Endodermal cell (in vitro differentiated cells): ENCODE data around the gene RAB3C. TPM values are rescaled to one million over a fixed set of nuclear protein-coding genes. Genes with fewer than 3 reads are reported as not detected.

Source experiments
- DNase-seq: peaks from one replicate; pipeline ENCODE4 v3.0.0-alpha.2; 2017
- H3K27ac ChIP-seq: 2 replicates; pipeline ENCODE4 v1.5.1; 2013; ENCODE audit warnings: mild to moderate bottlenecking, low read depth, low read length, moderate library complexity
- H3K27me3 ChIP-seq: 2 replicates; pipeline ENCODE4 v1.6.1; 2013; ENCODE audit warnings: mild to moderate bottlenecking, low read length, moderate library complexity; ENCODE audit not compliant: insufficient read depth, control insufficient read depth, poor library complexity, severe bottlenecking
- H3K36me3 ChIP-seq: 2 replicates; pipeline ENCODE4 v1.7.0; 2013; ENCODE audit warnings: mild to moderate bottlenecking, low read length, moderate library complexity; ENCODE audit not compliant: control insufficient read depth, insufficient read depth
- H3K4me1 ChIP-seq: one replicate; pipeline ENCODE4 v1.7.0; 2013; ENCODE audit warnings: low read length; ENCODE audit not compliant: control insufficient read depth, insufficient read depth
- H3K4me3 ChIP-seq: 2 replicates; pipeline ENCODE4 v1.5.1; 2013; ENCODE audit warnings: mild to moderate bottlenecking, low read length, moderate library complexity
- H3K9ac ChIP-seq: 2 replicates; pipeline ENCODE4 v1.6.1; 2013; ENCODE audit warnings: mild to moderate bottlenecking, low read length, moderate library complexity; ENCODE audit not compliant: poor library complexity, severe bottlenecking; ENCODE audit errors: extremely low read depth
- H3K9me3 ChIP-seq: 2 replicates; pipeline ENCODE4 v1.6.1; 2013; ENCODE audit warnings: mild to moderate bottlenecking, low read length, moderate library complexity; ENCODE audit not compliant: control insufficient read depth
- H3K27ac Mint-ChIP-seq: 2 replicates; pipeline ENCODE4 v1.8.0; 2020; ENCODE audit warnings: mixed read lengths
- H3K27me3 Mint-ChIP-seq: 2 replicates; pipeline ENCODE4 v1.8.0; 2021; ENCODE audit warnings: mild to moderate bottlenecking, mixed read lengths; ENCODE audit not compliant: insufficient read depth
- H3K36me3 Mint-ChIP-seq: 2 replicates; pipeline ENCODE4 v1.8.0; 2020; ENCODE audit warnings: low read depth, mixed read lengths
- H3K4me1 Mint-ChIP-seq: 2 replicates; pipeline ENCODE4 v1.8.0; 2020; ENCODE audit warnings: mixed read lengths
- H3K4me3 Mint-ChIP-seq: 2 replicates; pipeline ENCODE4 v1.8.0; 2020; ENCODE audit warnings: mild to moderate bottlenecking, moderate library complexity, mixed read lengths
- H3K9me3 Mint-ChIP-seq: 2 replicates; pipeline ENCODE4 v1.8.0; 2020; ENCODE audit warnings: mild to moderate bottlenecking, mixed read lengths
- CTCF ChIP-seq: fragments of 200-600 bp; sonication (generic); conservative IDR thresholded peaks from 2 replicates; pipeline ENCODE4 v1.5.0; 2021; ENCODE audit warnings: antibody characterized with exemption, mild to moderate bottlenecking
- WGBS, 2 experiments: methylation state at CpG; one replicate each; pipeline versions ENCODE4 v1.1.5 to v1.1.7; 2013; ENCODE audit warnings: missing lambda C conversion rate in 2 of 2, mixed read lengths in 1 of 2; ENCODE audit not compliant: insufficient coverage in 1 of 2, insufficient read length in 1 of 2; 5-methylcytosine and 5-hydroxymethylcytosine counted together
- total RNA-seq, 2 donors: library from RNA; stranded (reverse); fragmentation: NEBNext Ultra II Directional in 1 of 2; extraction: Animal tissue kit (Norgen Biotek cat#: 25700) in 1 of 2; gene quantifications; 2 replicates in 1 of 2; 3 replicates in 1 of 2; pipeline ENCODE4 v1.2.1, GENCODE V29; 2021

The RAB3C gene
- total RNA-seq, 2 donors from 2014 or later = 5.8 to 15.1 TPM

- H3K36me3 ChIP-seq = no peaks in the 10 kb centered on the region
- Mint-ChIP-seq H3K4me1 (no peaks in the 10 kb centered on the region), H3K9me3 (no peaks in the 10 kb centered on the region), H3K27me3 (peaks cover 34% of the 10 kb centered on the region), H3K36me3 (no peaks in the 10 kb centered on the region), H3K4me3 (no peak overlapping the region), H3K27ac (no peak overlapping the region)
- no peak overlapping the region for H3K9ac ChIP-seq
- no peak overlapping the region for H3K27ac ChIP-seq
- no peak for DNase-seq
- WGBS, 2 experiments = 93 to 97% methylated on average over 18 to 21 of the region's 21 CpGs
- H3K27me3 ChIP-seq = no peaks in the 10 kb centered on the region
- no peaks in the 10 kb centered on the region for H3K9me3 ChIP-seq
- no peak for TF ChIP-seq CTCF
- H3K4me1 ChIP-seq = no peaks in the 10 kb centered on the region
- H3K4me3 ChIP-seq = no peak overlapping the region
Observed at GRCh38 chr5:58786711-58787303, 203.9 kb downstream of the RAB3C start.

- Histone ChIP-seq H3K27ac (peak overlapping the region; percentile 62), H3K9me3 (no peaks in the 10 kb centered on the region), H3K4me1 (no peaks in the 10 kb centered on the region), H3K27me3 (no peaks in the 10 kb centered on the region), H3K4me3 (no peak overlapping the region), H3K36me3 (no peaks in the 10 kb centered on the region), H3K9ac (no peak overlapping the region)
- WGBS, 2 experiments = 41 to 59% methylated on average over 3 of the region's 3 CpGs
- Mint-ChIP-seq H3K4me3 (no peak overlapping the region), H3K36me3 (no peaks in the 10 kb centered on the region), H3K27ac (no peak overlapping the region), H3K27me3 (peaks cover 34% of the 10 kb centered on the region), H3K4me1 (no peaks in the 10 kb centered on the region), H3K9me3 (no peaks in the 10 kb centered on the region)
- no peak for DNase-seq
- no peak for TF ChIP-seq CTCF
Observed at GRCh38 chr5:58787987-58788386, 205.1 kb downstream of the RAB3C start.

- peaks cover 3% of the 10 kb centered on the region for H3K27me3 Mint-ChIP-seq
- no peak for DNase-seq
Observed at GRCh38 chr5:58793888-58794657, 211.2 kb downstream of the RAB3C start.

More at GRCh38 chr5:58793888-58794657, 211.2 kb downstream of the RAB3C start:
- Mint-ChIP-seq H3K4me3 (no peak overlapping the region), H3K4me1 (no peaks in the 10 kb centered on the region), H3K27ac (no peak overlapping the region), H3K9me3 (no peaks in the 10 kb centered on the region), H3K36me3 (no peaks in the 10 kb centered on the region)
- Histone ChIP-seq H3K36me3 (no peaks in the 10 kb centered on the region), H3K4me1 (no peaks in the 10 kb centered on the region), H3K27me3 (no peaks in the 10 kb centered on the region), H3K9ac (no peak overlapping the region), H3K4me3 (no peak overlapping the region), H3K27ac (peak overlapping the region; percentile 73), H3K9me3 (no peaks in the 10 kb centered on the region)
- TF ChIP-seq CTCF = no peak
- WGBS, 2 experiments = 86 to 100% methylated on average over 1 to 2 of the region's 4 CpGs
